ENCODE measurements around the gene PPP1R7. TPM values are rescaled to one million over a fixed set of nuclear protein-coding genes. Genes with fewer than 3 reads are reported as not detected.

The PPP1R7 gene
- total RNA-seq, 2 donors from 2014 or later = 89.1 to 97.8 TPM

- no peak for DNase-seq
- Mint-ChIP-seq H3K27me3 (ENCODE audit: low read depth) (no peaks in the 10 kb centered on the region), H3K4me1 (ENCODE audit: low read depth) (no peaks in the 10 kb centered on the region), H3K36me3 (ENCODE audit: insufficient read depth in 2 of 2) (no peaks in the 10 kb centered on the region), H3K9me3 (no peaks in the 10 kb centered on the region), H3K4me3 (no peak overlapping the region), H3K27ac (no peak overlapping the region)
- ATAC-seq (replicated peaks in 1 of 2) = no peak
Observed at GRCh38 chr2:241213041-241213440, 62.8 kb downstream of the PPP1R7 start.

- H3K9me3 Mint-ChIP-seq = no peaks in the 10 kb centered on the region
- DNase-seq (no peak), ATAC-seq (replicated peaks in 1 of 2) (no peak)
- peaks cover 1 to 2% of the 10 kb centered on the region in 2 donors for H3K36me3 Mint-ChIP-seq (ENCODE audit: insufficient read depth in 2 of 2)
- no peak overlapping the region for H3K4me3 Mint-ChIP-seq
- peaks cover 3% of the 10 kb centered on the region for H3K4me1 Mint-ChIP-seq (ENCODE audit: low read depth)
- H3K27me3 Mint-ChIP-seq (ENCODE audit: low read depth) = peaks cover 4% of the 10 kb centered on the region
- H3K27ac Mint-ChIP-seq = no peak overlapping the region
Observed at GRCh38 chr2:241213567-241213966, 63.3 kb downstream of the PPP1R7 start.

- H3K27me3 Mint-ChIP-seq (ENCODE audit: low read depth) = peaks cover 11% of the 10 kb centered on the region
- H3K27ac Mint-ChIP-seq = no peak overlapping the region
- peaks cover 10% of the 10 kb centered on the region for H3K4me1 Mint-ChIP-seq (ENCODE audit: low read depth)
- DNase-seq (no peak), ATAC-seq (replicated peaks in 1 of 2) (no peak)
- peaks cover 1 to 2% of the 10 kb centered on the region in 2 donors for H3K36me3 Mint-ChIP-seq (ENCODE audit: insufficient read depth in 2 of 2)
- H3K9me3 Mint-ChIP-seq = no peaks in the 10 kb centered on the region
- no peak overlapping the region for H3K4me3 Mint-ChIP-seq
Observed at GRCh38 chr2:241214209-241214608, 63.9 kb downstream of the PPP1R7 start.

- Mint-ChIP-seq H3K4me3 (no peak overlapping the region), H3K27ac (no peak overlapping the region), H3K27me3 (ENCODE audit: low read depth) (peaks cover 16% of the 10 kb centered on the region), H3K36me3 (ENCODE audit: insufficient read depth in 2 of 2) (peaks cover 2% of the 10 kb centered on the region in 2 donors), H3K9me3 (no peaks in the 10 kb centered on the region), H3K4me1 (ENCODE audit: low read depth) (peaks cover 15% of the 10 kb centered on the region)
- DNase-seq = no peak
- ATAC-seq (replicated peaks in 1 of 2) = no peak
Observed at GRCh38 chr2:241214766-241215165, 64.5 kb downstream of the PPP1R7 start.

- no peak for DNase-seq
- Mint-ChIP-seq H3K27me3 (ENCODE audit: low read depth) (peaks cover 21% of the 10 kb centered on the region), H3K27ac (no peak overlapping the region), H3K4me3 (no peak overlapping the region), H3K4me1 (ENCODE audit: low read depth) (peaks cover 18% of the 10 kb centered on the region), H3K36me3 (ENCODE audit: insufficient read depth in 2 of 2) (peaks cover 2 to 5% of the 10 kb centered on the region in 2 donors), H3K9me3 (no peaks in the 10 kb centered on the region)
- ATAC-seq (replicated peaks in 1 of 2) = no peak
Observed at GRCh38 chr2:241215421-241215820, 65.2 kb downstream of the PPP1R7 start.

- Mint-ChIP-seq H3K27me3 (ENCODE audit: low read depth) (peaks cover 21% of the 10 kb centered on the region), H3K4me1 (ENCODE audit: low read depth) (peaks cover 18% of the 10 kb centered on the region), H3K27ac (no peak overlapping the region), H3K4me3 (peak overlapping the region; percentile 40 to 73), H3K36me3 (ENCODE audit: insufficient read depth in 2 of 2) (peaks cover 2 to 5% of the 10 kb centered on the region in 2 donors), H3K9me3 (no peaks in the 10 kb centered on the region)
- ATAC-seq (replicated peaks in 1 of 2) (no peak), DNase-seq (no peak)
Observed at GRCh38 chr2:241216211-241216761, 66.0 kb downstream of the PPP1R7 start.

GRCh38 chr2:241217320-241218031 is 67.2 kb downstream of the PPP1R7 start:
- Mint-ChIP-seq H3K9me3 (no peaks in the 10 kb centered on the region), H3K27me3 (ENCODE audit: low read depth) (peaks cover 21% of the 10 kb centered on the region), H3K36me3 (ENCODE audit: insufficient read depth in 2 of 2) (peaks cover 2 to 5% of the 10 kb centered on the region in 2 donors), H3K4me1 (ENCODE audit: low read depth) (peaks cover 18% of the 10 kb centered on the region), H3K4me3 (peak overlapping the region; percentile 73 to 79), H3K27ac (peak overlapping the region; percentile 38)
- peak; percentile 55 to 64 for ATAC-seq (replicated peaks in 1 of 2)
- DNase-seq = peak; percentile 51 to 58

GRCh38 chr2:241218131-241219029 is 68.1 kb downstream of the PPP1R7 start:
- peak overlapping the region; percentile 81 for H3K27ac Mint-ChIP-seq
- no peaks in the 10 kb centered on the region for H3K9me3 Mint-ChIP-seq
- peaks cover 2 to 5% of the 10 kb centered on the region in 2 donors for H3K36me3 Mint-ChIP-seq (ENCODE audit: insufficient read depth in 2 of 2)
- ATAC-seq (replicated peaks in 1 of 2) (peak; percentile 65 to 71), DNase-seq (peak; percentile 60 to 67)
- peaks cover 21% of the 10 kb centered on the region for H3K27me3 Mint-ChIP-seq (ENCODE audit: low read depth)
- H3K4me1 Mint-ChIP-seq (ENCODE audit: low read depth) = peaks cover 22% of the 10 kb centered on the region
- peak overlapping the region; percentile 91 to 96 for H3K4me3 Mint-ChIP-seq

- ATAC-seq (replicated peaks in 1 of 2) = no peak
- peak overlapping the region; percentile 91 to 96 for H3K4me3 Mint-ChIP-seq
Observed at GRCh38 chr2:241219030-241219382, 68.7 kb downstream of the PPP1R7 start.

GRCh38 chr2:241219856-241220356 is 69.6 kb downstream of the PPP1R7 start:
- ATAC-seq (replicated peaks in 1 of 2) = no peak
- DNase-seq = no peak
- peaks cover 25% of the 10 kb centered on the region for H3K4me1 Mint-ChIP-seq (ENCODE audit: low read depth)
- peak overlapping the region; percentile 91 to 96 for H3K4me3 Mint-ChIP-seq
- peaks cover 2 to 5% of the 10 kb centered on the region in 2 donors for H3K36me3 Mint-ChIP-seq (ENCODE audit: insufficient read depth in 2 of 2)
- peaks cover 21% of the 10 kb centered on the region for H3K27me3 Mint-ChIP-seq (ENCODE audit: low read depth)
- no peak overlapping the region for H3K27ac Mint-ChIP-seq
- H3K9me3 Mint-ChIP-seq = no peaks in the 10 kb centered on the region

More at GRCh38 chr2:241219030-241219382, 68.7 kb downstream of the PPP1R7 start:
- H3K27me3 Mint-ChIP-seq (ENCODE audit: low read depth) = peaks cover 21% of the 10 kb centered on the region
- no peaks in the 10 kb centered on the region for H3K9me3 Mint-ChIP-seq
- H3K27ac Mint-ChIP-seq = no peak overlapping the region
- H3K36me3 Mint-ChIP-seq (ENCODE audit: insufficient read depth in 2 of 2) = peaks cover 2 to 5% of the 10 kb centered on the region in 2 donors
- peaks cover 25% of the 10 kb centered on the region for H3K4me1 Mint-ChIP-seq (ENCODE audit: low read depth)
- DNase-seq = no peak

GRCh38 chr2:241223211-241224017 is 73.1 kb downstream of the PPP1R7 start:
- Mint-ChIP-seq H3K9me3 (no peaks in the 10 kb centered on the region), H3K27me3 (ENCODE audit: low read depth) (peaks cover 18% of the 10 kb centered on the region), H3K27ac (no peak overlapping the region), H3K4me1 (ENCODE audit: low read depth) (peaks cover 24% of the 10 kb centered on the region), H3K36me3 (ENCODE audit: insufficient read depth in 2 of 2) (peaks cover 3 to 5% of the 10 kb centered on the region in 2 donors), H3K4me3 (no peak overlapping the region)
- ATAC-seq (replicated peaks in 1 of 2) = peak; percentile 21 to 25
- no peak for DNase-seq
